Measurements from ENCODE around the gene C6orf47.

GRCh38 chr6:31631681-31632278, 28.8 kb downstream of the C6orf47 start:
- TF ChIP-seq EZH2 (IDR thresholded peaks at IDR 0.05; ENCODE audit: insufficient read depth, poor library complexity, severe bottlenecking) (no peak), EZH2phosphoT487 (IDR thresholded peaks at IDR 0.05; ENCODE audit: insufficient read depth, low read depth) (no peak)

All from GM23248 (cell line).